K562 (cell line): Measurements from ENCODE around the gene GRXCR1.

Experiments used
- CTCF ChIP-seq, 3 experiments: IDR thresholded peaks in 2 of 3; conservative IDR thresholded peaks in 1 of 3; 2 replicates each; pipeline ENCODE4 v1.5.1; 2011 to 2012; ENCODE audit warnings: low read length in 3 of 3, mild to moderate bottlenecking in 3 of 3, control low read depth in 2 of 3, improper control_type of control experiment in 1 of 3, inconsistent platforms in 1 of 3, low read depth in 1 of 3, mixed read lengths in 1 of 3, moderate library complexity in 1 of 3; ENCODE audit not compliant: insufficient read depth in 2 of 3
- TF ChIP-seq, protein P1 (sequence below): sonication (generic); formaldehyde crosslinking; IDR thresholded peaks from 2 replicates; pipeline ENCODE4 v1.8.0; 2022; ENCODE audit warnings: mild to moderate bottlenecking, low read depth, missing genetic modification reagents
- TF ChIP-seq, protein P2 (sequence below): fragments of 450-650 bp; IDR thresholded peaks from 2 replicates; pipeline ENCODE4 v1.6.1; 2016; ENCODE audit warnings: borderline replicate concordance

DNA sequence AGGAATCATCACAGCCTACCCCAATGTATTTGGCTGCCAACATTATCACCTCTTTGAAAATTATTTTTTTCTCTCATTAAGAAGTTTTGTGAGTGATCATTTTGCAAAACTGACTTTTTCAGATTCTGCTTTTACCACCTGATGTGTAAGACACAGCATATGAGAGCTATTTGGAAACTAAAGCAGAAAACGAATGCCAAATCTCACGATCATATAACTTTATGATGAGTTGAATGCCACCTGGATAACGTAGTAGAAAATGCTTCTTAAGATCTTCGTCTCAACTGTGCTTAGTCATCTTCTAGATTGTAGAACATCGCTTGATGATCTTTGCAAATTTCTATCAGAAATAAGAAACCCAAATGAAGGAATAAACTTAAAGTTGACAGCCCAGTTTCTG, 21.3 kb upstream of the GRXCR1 start:
- TF ChIP-seq CTCF (IDR thresholded peaks at IDR 0.05 in 2 of 3, conservative IDR thresholded peaks at IDR 0.05 in 1 of 3; ENCODE audit: insufficient read depth in 2 of 3, low read depth in 1 of 3, low read length in 3 of 3), result no peak
- TF ChIP-seq, protein P1, sequence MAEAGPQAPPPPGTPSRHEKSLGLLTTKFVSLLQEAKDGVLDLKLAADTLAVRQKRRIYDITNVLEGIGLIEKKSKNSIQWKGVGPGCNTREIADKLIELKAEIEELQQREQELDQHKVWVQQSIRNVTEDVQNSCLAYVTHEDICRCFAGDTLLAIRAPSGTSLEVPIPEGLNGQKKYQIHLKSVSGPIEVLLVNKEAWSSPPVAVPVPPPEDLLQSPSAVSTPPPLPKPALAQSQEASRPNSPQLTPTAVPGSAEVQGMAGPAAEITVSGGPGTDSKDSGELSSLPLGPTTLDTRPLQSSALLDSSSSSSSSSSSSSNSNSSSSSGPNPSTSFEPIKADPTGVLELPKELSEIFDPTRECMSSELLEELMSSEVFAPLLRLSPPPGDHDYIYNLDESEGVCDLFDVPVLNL, result no peak
- TF ChIP-seq, protein P2, sequence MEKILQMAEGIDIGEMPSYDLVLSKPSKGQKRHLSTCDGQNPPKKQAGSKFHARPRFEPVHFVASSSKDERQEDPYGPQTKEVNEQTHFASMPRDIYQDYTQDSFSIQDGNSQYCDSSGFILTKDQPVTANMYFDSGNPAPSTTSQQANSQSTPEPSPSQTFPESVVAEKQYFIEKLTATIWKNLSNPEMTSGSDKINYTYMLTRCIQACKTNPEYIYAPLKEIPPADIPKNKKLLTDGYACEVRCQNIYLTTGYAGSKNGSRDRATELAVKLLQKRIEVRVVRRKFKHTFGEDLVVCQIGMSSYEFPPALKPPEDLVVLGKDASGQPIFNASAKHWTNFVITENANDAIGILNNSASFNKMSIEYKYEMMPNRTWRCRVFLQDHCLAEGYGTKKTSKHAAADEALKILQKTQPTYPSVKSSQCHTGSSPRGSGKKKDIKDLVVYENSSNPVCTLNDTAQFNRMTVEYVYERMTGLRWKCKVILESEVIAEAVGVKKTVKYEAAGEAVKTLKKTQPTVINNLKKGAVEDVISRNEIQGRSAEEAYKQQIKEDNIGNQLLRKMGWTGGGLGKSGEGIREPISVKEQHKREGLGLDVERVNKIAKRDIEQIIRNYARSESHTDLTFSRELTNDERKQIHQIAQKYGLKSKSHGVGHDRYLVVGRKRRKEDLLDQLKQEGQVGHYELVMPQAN, result no peak
